DND-41 (cell line): ENCODE results near the gene SMAD1.

Experiments
- CTCF ChIP-seq: IDR thresholded peaks from 2 replicates; pipeline ENCODE4 v1.5.1; 2012; ENCODE audit warnings: borderline replicate concordance, low read length, moderate library complexity, mild to moderate bottlenecking; ENCODE audit not compliant: poor library complexity, severe bottlenecking; ENCODE audit errors: extremely low read depth
- EZH2 ChIP-seq: IDR thresholded peaks from 3 replicates; pipeline ENCODE4 v1.6.1; 2012; ENCODE audit warnings: borderline replicate concordance, low read depth, mild to moderate bottlenecking, moderate library complexity, low read length, inconsistent platforms; ENCODE audit not compliant: severe bottlenecking

GRCh38 chr4:145533001-145533400 lies 51.3 kb downstream of the SMAD1 start:
- TF ChIP-seq CTCF (no peak), EZH2 (no peak)
